Stimulated activated CD4-positive, alpha-beta T cell treated with anti-CD3 and anti-CD28 coated beads, Interleukin-12 subunit alpha, Interleukin-12 subunit beta, amount 100 ng/mL, for 48 hours (primary cell): ENCODE data around the gene PRKAG1.
A peak's percentile ranks its signal among the peaks of the same experiment; 100 is the strongest.

Experiments
- DNase-seq, 3 donors: peaks; one replicate each; pipeline ENCODE4 v3.0.0-alpha.2; 2020; ENCODE audit warnings: low read depth in 2 of 3, low spot score in 1 of 3

Gene PRKAG1

GRCh38 chr12:48986720-48987291, 31.8 kb downstream of the PRKAG1 start:
- no peak for DNase-seq

GRCh38 chr12:48985901-48986300, 32.7 kb downstream of the PRKAG1 start:
- no peak for DNase-seq

GRCh38 chr12:48985475-48985897, 33.1 kb downstream of the PRKAG1 start:
- no peak for DNase-seq

GRCh38 chr12:48982397-48983080, 36.0 kb downstream of the PRKAG1 start:
- DNase-seq = no peak

DNA sequence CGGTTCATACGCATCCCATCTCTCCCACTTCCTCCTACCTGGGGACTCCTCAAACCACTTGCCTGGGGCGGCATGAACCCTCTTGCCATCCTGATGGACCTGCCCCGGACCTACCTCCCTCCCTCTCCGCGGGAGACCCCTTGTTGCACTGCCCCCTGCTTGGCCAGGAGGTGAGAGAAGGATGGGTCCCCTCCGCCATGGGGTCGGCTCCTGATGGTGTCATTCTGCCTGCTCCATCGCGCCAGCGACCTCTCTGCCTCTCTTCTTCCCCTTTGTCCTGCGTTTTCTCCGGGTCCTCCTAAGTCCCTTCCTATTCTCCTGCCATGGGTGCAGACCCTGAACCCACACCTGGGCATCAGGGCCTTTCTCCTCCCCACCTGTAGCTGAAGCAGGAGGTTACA, 36.8 kb downstream of the PRKAG1 start:
- no peak for DNase-seq

GRCh38 chr12:48980953-48981756, 37.4 kb downstream of the PRKAG1 start:
- DNase-seq = no peak

- no peak for DNase-seq
These were observed 38.1 kb downstream of the PRKAG1 start for GRCh38 chr12:48980389-48980952.

DNA sequence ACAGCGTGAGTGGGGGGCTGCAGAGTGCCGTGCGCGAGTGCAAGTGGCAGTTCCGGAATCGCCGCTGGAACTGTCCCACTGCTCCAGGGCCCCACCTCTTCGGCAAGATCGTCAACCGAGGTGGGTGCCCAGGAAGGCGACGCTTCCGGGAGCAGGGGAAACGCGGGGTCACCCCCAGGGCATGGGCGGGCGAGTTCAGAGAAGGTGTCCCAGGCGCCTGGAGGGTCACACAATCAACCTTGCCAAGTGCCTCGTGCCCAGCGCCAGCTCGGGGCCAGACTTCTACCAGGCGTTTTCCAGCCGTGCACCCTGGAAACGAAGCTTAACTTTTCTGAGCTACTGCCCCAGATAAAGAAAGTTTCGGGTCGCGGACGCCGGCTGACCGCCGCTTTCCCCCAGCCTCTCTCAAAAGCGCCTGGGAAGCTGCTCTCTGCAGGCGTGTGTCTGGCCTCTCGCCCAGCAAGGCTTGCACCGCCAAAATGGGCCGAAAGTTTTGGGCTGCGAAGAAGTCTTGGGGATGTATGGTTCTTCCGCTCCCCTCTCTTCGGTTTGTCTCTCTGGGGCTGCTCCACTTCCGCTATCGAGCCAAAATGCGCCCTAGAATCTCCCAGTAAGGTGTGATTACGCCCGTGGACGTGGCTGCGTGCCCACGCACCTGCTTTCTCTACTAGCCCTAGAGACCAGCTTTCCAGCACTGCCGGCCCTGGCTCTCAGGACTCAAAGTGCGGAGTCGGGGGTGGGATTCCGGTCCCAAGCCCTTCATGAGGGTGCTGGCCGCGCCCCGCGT, 38.8 kb downstream of the PRKAG1 start:
- no peak for DNase-seq

- no peak for DNase-seq
These were observed 39.6 kb downstream of the PRKAG1 start for GRCh38 chr12:48978741-48979601.

DNA sequence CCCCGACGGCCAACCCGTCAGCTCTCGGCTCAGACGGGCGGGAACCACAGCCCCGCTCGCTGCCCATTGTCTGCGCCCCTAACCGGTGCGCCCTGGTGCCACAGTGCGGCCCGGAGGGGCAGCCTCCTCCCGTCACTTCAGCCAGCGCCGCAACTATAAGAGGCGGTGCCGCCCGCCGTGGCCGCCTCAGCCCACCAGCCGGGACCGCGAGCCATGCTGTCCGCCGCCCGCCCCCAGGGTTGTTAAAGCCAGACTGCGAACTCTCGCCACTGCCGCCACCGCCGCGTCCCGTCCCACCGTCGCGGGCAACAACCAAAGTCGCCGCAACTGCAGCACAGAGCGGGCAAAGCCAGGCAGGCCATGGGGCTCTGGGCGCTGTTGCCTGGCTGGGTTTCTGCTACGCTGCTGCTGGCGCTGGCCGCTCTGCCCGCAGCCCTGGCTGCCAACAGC, 40.3 kb downstream of the PRKAG1 start, which contains the start of gene WNT1:
Gene WNT1, plus strand, starts transcription at position 32 of the 450 bp plus-strand sequence. Its CDS starts 329 bp downstream, at position 361.
- no peak for DNase-seq

GRCh38 chr12:48977290-48978281, 41.0 kb downstream of the PRKAG1 start:
- peak; percentile 69 to 84 (median 76) for DNase-seq

GRCh38 chr12:48973941-48974673, 44.5 kb downstream of the PRKAG1 start:
- DNase-seq = no peak

- DNase-seq = no peak
These were observed 45.0 kb downstream of the PRKAG1 start for GRCh38 chr12:48973531-48973930.

- DNase-seq = no peak
These were observed 45.6 kb downstream of the PRKAG1 start for GRCh38 chr12:48972952-48973483.

DNA sequence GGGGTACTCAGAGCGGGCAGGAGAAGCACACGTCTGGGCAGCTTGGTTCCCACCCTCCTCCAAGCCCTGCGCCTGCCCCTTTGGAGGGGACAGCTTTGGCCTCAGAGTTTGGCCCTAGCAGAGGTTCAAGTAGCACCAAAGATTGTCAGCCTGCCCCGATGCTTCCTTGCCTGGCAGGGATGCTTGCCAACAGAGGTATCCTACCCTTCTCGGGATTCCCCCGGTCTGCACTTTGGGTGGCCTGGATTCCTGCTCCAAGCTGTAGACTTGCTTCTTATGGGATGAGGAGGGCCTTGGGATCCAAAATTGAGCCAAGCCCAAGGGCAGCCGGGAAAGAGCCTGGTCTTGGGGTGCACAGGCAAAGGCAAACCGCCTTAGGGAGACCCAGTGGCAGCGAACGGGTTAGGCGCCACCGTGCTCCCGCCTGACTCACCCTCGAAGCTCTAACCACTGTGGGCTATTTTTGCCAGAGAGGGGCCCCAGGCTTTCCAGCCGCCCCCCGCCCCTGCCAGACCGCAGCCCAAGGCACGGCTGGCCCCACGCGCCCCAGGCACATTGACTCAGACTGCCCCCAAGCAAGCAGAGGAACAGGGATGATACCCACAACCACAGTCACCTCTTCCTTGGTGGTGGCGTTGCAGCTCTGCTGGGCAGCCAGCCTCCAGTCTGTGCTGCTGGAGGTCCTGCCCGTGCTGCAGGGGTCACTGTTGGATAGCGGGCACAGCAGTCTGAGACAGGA, 46.2 kb downstream of the PRKAG1 start:
- no peak for DNase-seq

- DNase-seq = no peak
These were observed 47.8 kb downstream of the PRKAG1 start for GRCh38 chr12:48970702-48971334.
